GM12892 (cell line): ENCODE measurements around the gene SERPINB5.

Source experiments
- DNase-seq: peaks from one replicate; pipeline ENCODE4 v3.0.0; 2011; ENCODE audit not compliant: insufficient read length
- FAIRE-seq: peaks from 2 replicates; lab custom pipeline; 2011; peaks lifted over from hg19 to GRCh38; lab: Jason Lieb, UNC
- POLR2A ChIP-seq: IDR thresholded peaks from 2 replicates; pipeline ENCODE4 v1.6.1; 2011; ENCODE audit warnings: low read depth, low read length, control low read depth
- POLR2AphosphoS5 ChIP-seq: IDR thresholded peaks from 2 replicates; pipeline ENCODE4 v1.6.1; 2011; ENCODE audit warnings: low read depth, low read length, control low read depth
- TAF1 ChIP-seq: IDR thresholded peaks from 2 replicates; pipeline ENCODE4 v1.6.1; 2011; ENCODE audit warnings: low read depth, mild to moderate bottlenecking, control low read depth, low read length, borderline replicate concordance

Gene SERPINB5

DNA sequence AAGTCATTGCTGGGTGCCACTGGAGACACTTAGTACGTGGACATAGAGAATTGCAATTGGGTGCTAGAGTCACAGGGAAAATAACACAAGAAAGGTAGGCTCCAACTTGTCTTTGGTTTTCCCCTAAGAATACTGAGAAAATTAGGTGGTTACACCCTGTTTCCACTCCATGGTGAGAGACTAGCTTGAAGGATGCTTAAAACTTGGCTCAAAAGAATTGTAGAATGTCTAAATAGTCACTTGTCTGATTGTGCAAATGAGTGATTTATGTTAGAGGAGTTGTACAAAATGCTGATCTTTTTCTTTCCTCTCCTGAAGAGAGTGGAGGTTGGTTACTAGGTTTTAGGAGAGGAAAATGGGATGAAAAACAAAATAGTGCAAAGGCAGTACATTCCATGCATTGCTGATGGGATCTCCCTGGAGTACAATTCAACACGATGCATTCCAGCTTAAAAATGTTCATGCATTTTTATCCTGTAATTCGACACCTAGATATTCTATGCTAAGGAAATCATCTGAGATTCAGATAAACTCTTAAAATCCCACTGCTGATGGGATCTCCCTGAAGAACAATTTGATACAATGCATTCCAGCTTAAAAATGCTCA lies 63.2 kb downstream of the SERPINB5 start:
- TF ChIP-seq POLR2A, result no peak
- TF ChIP-seq POLR2AphosphoS5, result no peak
- no peak for TF ChIP-seq TAF1
- no peak for FAIRE-seq
- no peak for DNase-seq

DNA sequence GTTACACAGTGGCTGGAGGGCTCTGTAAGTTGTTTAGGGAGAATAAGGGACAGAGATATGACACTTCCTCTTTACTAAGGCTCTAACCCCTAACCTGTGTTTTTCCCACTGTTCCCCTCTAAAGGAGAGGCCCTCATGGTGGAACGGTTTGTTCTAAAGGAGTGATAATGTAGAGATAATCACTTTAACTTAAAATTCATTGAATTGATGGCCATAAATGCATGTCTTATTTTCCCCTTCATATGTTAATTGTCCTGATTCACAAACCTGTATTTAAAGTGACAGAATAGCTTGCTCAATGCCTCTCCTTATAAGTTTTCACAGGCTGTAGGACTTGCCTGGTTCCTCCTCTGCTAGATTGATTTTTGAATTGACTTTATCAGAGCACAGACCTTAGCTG lies 65.3 kb downstream of the SERPINB5 start, which contains the start of gene SERPINB12:
Gene SERPINB12, plus strand, starts transcription at position 301 of the 400 bp plus-strand sequence. CDS start 13,791 bp downstream, outside the sequence.
- DNase-seq (no peak), FAIRE-seq (no peak)
- TF ChIP-seq POLR2AphosphoS5, result no peak
- no peak for TF ChIP-seq TAF1
- TF ChIP-seq POLR2A, result no peak

DNA sequence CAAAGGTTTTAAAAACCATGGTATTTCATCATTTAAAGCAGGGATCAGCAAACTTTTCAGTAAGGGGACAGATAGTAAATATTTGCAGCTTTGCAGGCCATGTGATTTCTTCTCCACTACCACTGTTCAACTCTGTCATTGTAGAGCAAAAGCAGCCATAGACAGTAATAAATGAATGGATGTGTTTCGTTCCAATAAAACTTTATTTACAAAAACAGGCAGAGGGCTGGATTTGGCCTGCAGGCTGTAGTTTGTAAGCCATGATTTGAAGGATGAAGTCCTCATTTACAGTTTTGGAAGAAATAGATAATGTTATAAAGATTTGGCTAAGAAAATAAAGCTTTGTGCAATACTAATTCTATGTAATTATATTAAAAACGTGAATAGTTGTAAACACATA lies 67.3 kb downstream of the SERPINB5 start:
- no peak for FAIRE-seq
- no peak for DNase-seq
- TF ChIP-seq POLR2A (no peak), POLR2AphosphoS5 (no peak), TAF1 (no peak)

DNA sequence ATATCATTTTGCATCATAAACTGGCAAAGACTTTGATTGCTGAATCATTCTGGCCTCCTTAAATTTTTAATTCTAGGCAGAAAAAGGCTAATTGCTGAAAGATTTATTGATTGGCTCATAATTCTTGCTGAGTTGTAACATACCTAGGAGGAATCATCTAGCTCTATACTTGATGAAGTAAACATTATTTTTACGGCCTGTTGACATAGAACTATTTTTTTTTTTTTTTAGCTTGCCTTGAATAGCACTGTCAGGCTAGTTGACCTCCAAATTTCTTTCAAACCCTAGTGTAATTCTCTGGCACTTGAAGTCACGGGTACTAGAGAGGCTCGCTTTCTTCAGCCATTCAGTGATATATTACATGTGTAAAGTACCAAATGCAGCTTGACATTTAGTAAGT lies 68.2 kb downstream of the SERPINB5 start:
- TF ChIP-seq TAF1, result no peak
- TF ChIP-seq POLR2AphosphoS5, result no peak
- TF ChIP-seq POLR2A, result no peak
- no peak for DNase-seq
- no peak for FAIRE-seq

DNA sequence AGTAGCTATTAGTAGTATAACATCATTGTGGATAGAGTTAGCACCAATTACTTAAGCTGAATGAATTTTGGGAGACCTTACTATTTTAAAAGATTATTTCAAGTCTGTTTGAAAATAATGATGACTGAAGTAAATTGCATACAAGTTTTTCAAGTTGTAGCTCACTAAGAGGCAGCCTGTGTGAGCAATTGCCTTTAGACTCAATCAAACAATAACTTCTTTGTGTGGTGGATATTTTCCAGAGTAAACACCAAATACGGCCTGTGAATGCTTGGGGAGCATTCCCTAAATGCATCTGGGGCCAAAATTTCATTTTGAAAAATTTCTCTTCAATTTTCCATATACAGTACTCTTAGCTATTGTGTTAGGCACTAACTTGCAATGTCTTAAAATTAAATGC lies 73.3 kb downstream of the SERPINB5 start:
- FAIRE-seq, result no peak
- TF ChIP-seq POLR2A (no peak), POLR2AphosphoS5 (no peak), TAF1 (no peak)
- no peak for DNase-seq

DNA sequence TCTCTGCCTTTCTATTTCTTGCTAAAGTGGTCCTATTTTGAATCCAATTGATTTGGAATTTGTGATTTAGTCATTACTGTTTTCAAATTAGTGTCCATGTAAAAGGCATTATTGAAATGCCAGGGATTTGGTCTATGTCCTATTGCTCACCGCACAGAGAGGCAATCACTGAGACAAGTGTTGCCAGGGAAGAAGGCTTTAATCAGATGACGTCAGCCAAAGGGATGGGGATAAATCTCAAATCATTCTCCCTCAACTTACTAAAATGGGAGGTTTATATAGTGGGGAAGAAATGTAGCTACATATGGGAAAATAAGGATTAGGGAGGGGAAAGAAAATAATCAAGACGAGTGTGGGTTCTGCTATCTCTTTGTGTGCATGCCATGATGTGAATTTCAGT lies 75.0 kb downstream of the SERPINB5 start:
- TF ChIP-seq POLR2A, result no peak
- TF ChIP-seq POLR2AphosphoS5, result no peak
- no peak for TF ChIP-seq TAF1
- no peak for DNase-seq
- FAIRE-seq, result no peak

DNA sequence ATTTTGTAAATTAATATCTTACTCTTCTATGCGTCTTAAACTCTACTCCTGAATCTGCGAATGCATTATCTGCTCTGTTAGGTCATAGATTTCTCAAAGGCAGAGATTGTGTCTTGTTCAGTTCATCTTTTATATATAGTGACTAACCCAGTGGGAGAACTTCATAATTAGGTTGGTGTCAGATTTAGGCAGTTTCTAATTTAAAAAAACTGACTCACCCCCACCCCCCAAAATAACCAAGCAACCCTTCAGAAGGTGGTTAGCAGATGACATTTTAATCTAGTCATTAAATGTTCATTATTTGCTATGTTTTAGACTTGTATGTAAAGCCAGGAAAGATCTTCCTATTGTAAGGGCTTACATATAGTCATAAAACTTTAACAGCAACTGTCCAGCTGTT lies 75.8 kb downstream of the SERPINB5 start:
- no peak for TF ChIP-seq POLR2A
- TF ChIP-seq TAF1, result no peak
- TF ChIP-seq POLR2AphosphoS5, result no peak
- no peak for FAIRE-seq
- no peak for DNase-seq

DNA sequence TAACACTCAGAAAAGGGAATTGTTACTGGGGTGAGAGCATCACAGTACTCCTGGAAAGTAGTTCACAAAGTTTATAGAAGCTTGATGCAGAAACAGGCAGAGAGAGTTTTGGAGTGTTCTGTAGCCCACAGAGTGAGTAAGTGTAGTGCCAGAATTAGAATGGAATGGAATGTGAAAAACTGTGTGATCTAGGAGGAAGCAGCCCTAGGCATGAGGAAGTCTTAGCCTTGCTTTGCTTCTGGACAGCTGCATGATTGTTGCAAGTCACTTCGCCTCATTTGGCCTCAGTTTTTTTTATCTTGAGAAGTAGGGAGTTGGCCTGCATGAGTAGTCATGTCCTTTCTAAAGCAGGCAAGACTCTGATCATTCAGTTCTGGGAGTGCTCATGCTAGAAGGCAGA lies 76.3 kb downstream of the SERPINB5 start:
- FAIRE-seq, result no peak
- DNase-seq, result no peak
- TF ChIP-seq POLR2A (no peak), TAF1 (no peak)
